ENCODE results near the gene UQCRC2. TPM values are rescaled to one million over a fixed set of nuclear protein-coding genes. Genes with fewer than 3 reads are reported as not detected.
A peak's percentile ranks its signal among the peaks of the same experiment; 100 is the strongest.

Gene UQCRC2
- polyA plus RNA-seq, 1 experiment: 245 TPM

GRCh38 chr16:21952040-21952792, 945 bp upstream of the UQCRC2 start:
- ChIA-PET POLR2A (interaction anchor here (1.0 kb wide), 1 partner anchor 236 kb away, joined by 3 read pairs; no protein-coding TSS in a partner anchor), CTCF (interaction anchor here (1.2 to 3.0 kb wide), 3 partner anchors 126 to 295 kb away, joined by 6 to 31 read pairs (median 7); no protein-coding TSS in a partner anchor)
- H3K27ac ChIP-seq (ENCODE audit: low read depth, low read length): no peak overlapping the region
- no peaks in the 10 kb centered on the region for H3K27me3 ChIP-seq (ENCODE audit: control insufficient read depth, insufficient read depth, low read length)
- no peak for TF ChIP-seq CTCF (IDR thresholded peaks at IDR 0.05; ENCODE audit: low read depth, low read length)
- no peaks in the 10 kb centered on the region for H3K9me3 ChIP-seq (ENCODE audit: control insufficient read depth, insufficient read depth, low read length)
- peak overlapping the region; percentile 76 for H3K4me3 ChIP-seq (ENCODE audit: low read depth, low read length)
- DNase-seq (ENCODE audit: low read depth, low spot score): no peak

GRCh38 chr16:21953541-21953902, 361 bp downstream of the UQCRC2 start:
- DNase-seq (ENCODE audit: low read depth, low spot score): no peak
- Histone ChIP-seq H3K9me3 (ENCODE audit: control insufficient read depth, insufficient read depth, low read length) (no peaks in the 10 kb centered on the region), H3K4me3 (ENCODE audit: low read depth, low read length) (peak overlapping the region; percentile 76), H3K27me3 (ENCODE audit: control insufficient read depth, insufficient read depth, low read length) (no peaks in the 10 kb centered on the region), H3K27ac (ENCODE audit: low read depth, low read length) (peak overlapping the region; percentile 92)
- CTCF ChIA-PET: interaction anchor here (0.8 to 3.0 kb wide), 5 partner anchors 47 to 296 kb away, joined by 3 to 31 read pairs (median 6); no protein-coding TSS in a partner anchor
- TF ChIP-seq CTCF (IDR thresholded peaks at IDR 0.05; ENCODE audit: low read depth, low read length): no peak
- POLR2A ChIA-PET: interaction anchor here (0.7 to 1.1 kb wide), 3 partner anchors 55 to 133 kb away, joined by 3 read pairs; partner anchors contain the start of gene MOSMO

- ChIA-PET POLR2A (no interaction called here), CTCF (interaction anchor here (1.2 to 1.8 kb wide), 2 partner anchors 44 to 120 kb away, joined by 4 to 6 read pairs; no protein-coding TSS in a partner anchor)
Measured at GRCh38 chr16:21957714-21958346, 4.7 kb downstream of the UQCRC2 start.

GRCh38 chr16:21959050-21959449, 5.9 kb downstream of the UQCRC2 start:
- TF ChIP-seq CTCF (IDR thresholded peaks at IDR 0.05; ENCODE audit: low read depth, low read length): no peak
- POLR2A ChIA-PET: interaction anchor here (0.7 kb wide), 1 partner anchor 53 kb away, joined by 3 read pairs; no protein-coding TSS in a partner anchor

More at GRCh38 chr16:21957714-21958346, 4.7 kb downstream of the UQCRC2 start:
- H3K27me3 ChIP-seq (ENCODE audit: control insufficient read depth, insufficient read depth, low read length): no peaks in the 10 kb centered on the region
- TF ChIP-seq CTCF (IDR thresholded peaks at IDR 0.05; ENCODE audit: low read depth, low read length): no peak
- H3K27ac ChIP-seq (ENCODE audit: low read depth, low read length): no peak overlapping the region
- DNase-seq (ENCODE audit: low read depth, low spot score): no peak
- no peaks in the 10 kb centered on the region for H3K9me3 ChIP-seq (ENCODE audit: control insufficient read depth, insufficient read depth, low read length)
- H3K4me3 ChIP-seq (ENCODE audit: low read depth, low read length): no peak overlapping the region

More at GRCh38 chr16:21959050-21959449, 5.9 kb downstream of the UQCRC2 start:
- no peaks in the 10 kb centered on the region for H3K9me3 ChIP-seq (ENCODE audit: control insufficient read depth, insufficient read depth, low read length)
- H3K4me3 ChIP-seq (ENCODE audit: low read depth, low read length): no peak overlapping the region
- H3K27me3 ChIP-seq (ENCODE audit: control insufficient read depth, insufficient read depth, low read length): no peaks in the 10 kb centered on the region
- no peak overlapping the region for H3K27ac ChIP-seq (ENCODE audit: low read depth, low read length)
- DNase-seq (ENCODE audit: low read depth, low spot score): no peak
- CTCF ChIA-PET: interaction anchor here (1.9 kb wide), 1 partner anchor 230 kb away, joined by 9 read pairs; no protein-coding TSS in a partner anchor

Data from AG04450 (cell line).